Osteoblast (primary cell): Measurements from ENCODE around the gene AOAH. TPM values are rescaled to one million over a fixed set of nuclear protein-coding genes. Genes with fewer than 3 reads are reported as not detected.

ENCODE experiments used
- DNase-seq: peaks from one replicate; pipeline ENCODE4 v3.0.0; 2011; ENCODE audit warnings: low spot score, mixed read lengths; ENCODE audit not compliant: insufficient read length; ENCODE audit errors: missing footprints
- H2AFZ ChIP-seq: 2 replicates; pipeline ENCODE4 v1.6.0; 2011; ENCODE audit warnings: mild to moderate bottlenecking, low read length
- H3K27ac ChIP-seq: 2 replicates; pipeline ENCODE4 v1.5.1; 2011; ENCODE audit warnings: mild to moderate bottlenecking, low read depth, low read length, moderate library complexity
- H3K27me3 ChIP-seq: 2 replicates; pipeline ENCODE4 v1.6.0; 2012; ENCODE audit warnings: mild to moderate bottlenecking, control low read depth, inconsistent platforms, low read length, moderate library complexity; ENCODE audit not compliant: insufficient read depth
- H3K36me3 ChIP-seq: 2 replicates; pipeline ENCODE4 v1.5.1; 2011; ENCODE audit warnings: mild to moderate bottlenecking, low read length, control low read depth, moderate library complexity; ENCODE audit not compliant: insufficient read depth
- H3K4me1 ChIP-seq: 2 replicates; pipeline ENCODE4 v1.5.1; 2011; ENCODE audit warnings: mild to moderate bottlenecking, low read length, control low read depth, moderate library complexity; ENCODE audit not compliant: insufficient read depth
- H3K4me2 ChIP-seq: 2 replicates; pipeline ENCODE4 v1.6.0; 2011; ENCODE audit warnings: mild to moderate bottlenecking, low read length; ENCODE audit not compliant: insufficient read depth
- H3K4me3 ChIP-seq: fragments of 200-600 bp; sonication (generic); 3 replicates; pipeline ENCODE4 v1.5.1; 2012; ENCODE audit warnings: mild to moderate bottlenecking, low read length, inconsistent platforms; ENCODE audit not compliant: insufficient read depth
- H3K79me2 ChIP-seq: 2 replicates; pipeline ENCODE4 v1.6.0; 2012; ENCODE audit warnings: mild to moderate bottlenecking, low read length, control low read depth, inconsistent platforms; ENCODE audit not compliant: insufficient read depth
- H3K9me3 ChIP-seq: 2 replicates; pipeline ENCODE4 v1.5.1; 2011; ENCODE audit warnings: low read depth, low read length, control low read depth
- H4K20me1 ChIP-seq: 2 replicates; pipeline ENCODE4 v1.6.0; 2012; ENCODE audit warnings: mild to moderate bottlenecking, low read length, control low read depth; ENCODE audit not compliant: insufficient read depth
- total RNA-seq: library from RNA; depleted of rRNA; stranded (reverse); fragments of >200 nt; gene quantifications from 2 replicates; pipeline ENCODE4 v1.2.3, GENCODE V29; 2012
- TF ChIP-seq, protein P1 (sequence below): IDR thresholded peaks from 2 replicates; pipeline ENCODE4 v1.5.1; 2011; ENCODE audit warnings: mild to moderate bottlenecking, low read depth, low read length, moderate library complexity; ENCODE audit errors: extremely low read depth

AOAH gene
- total RNA-seq, 1 donor = under 0.01 TPM

DNA sequence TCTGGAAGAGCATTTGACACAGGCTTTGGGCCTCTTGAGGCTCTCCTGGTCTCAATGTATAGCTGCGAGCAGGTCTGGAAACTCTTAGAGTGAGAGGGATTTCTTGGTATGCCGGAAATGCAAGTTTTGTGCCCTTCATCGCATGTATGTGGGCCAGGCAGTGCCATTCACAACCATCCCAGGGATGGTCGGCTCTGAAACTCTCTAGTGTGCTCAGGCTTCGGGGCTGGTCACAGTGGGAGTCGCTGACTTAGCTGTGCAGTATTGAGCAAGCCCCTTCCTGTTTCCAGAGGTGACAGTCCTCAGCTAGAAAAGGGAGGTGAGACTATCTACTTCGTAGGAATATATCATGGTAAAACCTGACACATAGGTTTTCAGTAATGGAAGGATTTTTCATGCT lies 2.0 kb upstream of the AOAH start:
- no peaks in the 10 kb centered on the region for H3K9me3 ChIP-seq
- no peaks in the 10 kb centered on the region for H3K4me1 ChIP-seq
- no peak overlapping the region for H3K4me3 ChIP-seq
- no peaks in the 10 kb centered on the region for H3K36me3 ChIP-seq
- no peaks in the 10 kb centered on the region for H4K20me1 ChIP-seq
- no peaks in the 10 kb centered on the region for H3K27me3 ChIP-seq
- no peak overlapping the region for H2AFZ ChIP-seq
- DNase-seq = no peak
- H3K27ac ChIP-seq = no peak overlapping the region
- H3K79me2 ChIP-seq = no peaks in the 10 kb centered on the region
- TF ChIP-seq, protein P1, sequence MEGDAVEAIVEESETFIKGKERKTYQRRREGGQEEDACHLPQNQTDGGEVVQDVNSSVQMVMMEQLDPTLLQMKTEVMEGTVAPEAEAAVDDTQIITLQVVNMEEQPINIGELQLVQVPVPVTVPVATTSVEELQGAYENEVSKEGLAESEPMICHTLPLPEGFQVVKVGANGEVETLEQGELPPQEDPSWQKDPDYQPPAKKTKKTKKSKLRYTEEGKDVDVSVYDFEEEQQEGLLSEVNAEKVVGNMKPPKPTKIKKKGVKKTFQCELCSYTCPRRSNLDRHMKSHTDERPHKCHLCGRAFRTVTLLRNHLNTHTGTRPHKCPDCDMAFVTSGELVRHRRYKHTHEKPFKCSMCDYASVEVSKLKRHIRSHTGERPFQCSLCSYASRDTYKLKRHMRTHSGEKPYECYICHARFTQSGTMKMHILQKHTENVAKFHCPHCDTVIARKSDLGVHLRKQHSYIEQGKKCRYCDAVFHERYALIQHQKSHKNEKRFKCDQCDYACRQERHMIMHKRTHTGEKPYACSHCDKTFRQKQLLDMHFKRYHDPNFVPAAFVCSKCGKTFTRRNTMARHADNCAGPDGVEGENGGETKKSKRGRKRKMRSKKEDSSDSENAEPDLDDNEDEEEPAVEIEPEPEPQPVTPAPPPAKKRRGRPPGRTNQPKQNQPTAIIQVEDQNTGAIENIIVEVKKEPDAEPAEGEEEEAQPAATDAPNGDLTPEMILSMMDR = no peak
- no peak overlapping the region for H3K4me2 ChIP-seq

DNA sequence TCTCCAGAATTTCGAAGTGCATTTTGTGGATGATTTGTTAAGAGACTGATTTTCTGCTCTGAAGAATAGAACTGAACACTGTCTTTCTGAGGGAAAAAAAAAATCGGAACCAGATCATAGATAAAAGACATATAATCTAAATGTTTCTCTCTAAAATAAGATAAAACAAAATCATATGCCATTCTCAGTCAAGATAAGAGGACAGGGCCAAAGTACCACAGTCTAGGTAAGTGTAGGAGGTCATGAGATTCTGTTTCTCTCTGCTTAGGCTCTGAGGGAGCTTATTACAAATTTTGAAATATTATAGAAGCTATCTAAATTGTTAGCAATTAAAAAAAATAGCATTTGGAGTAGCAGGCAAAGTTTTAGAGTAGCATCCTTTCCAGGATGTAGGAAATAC lies 702 bp upstream of the AOAH start:
- TF ChIP-seq, protein P1 = no peak
- Histone ChIP-seq H3K4me2 (no peak overlapping the region), H3K4me3 (no peak overlapping the region), H3K27ac (no peak overlapping the region), H3K79me2 (no peaks in the 10 kb centered on the region), H3K36me3 (no peaks in the 10 kb centered on the region), H3K4me1 (no peaks in the 10 kb centered on the region), H3K27me3 (no peaks in the 10 kb centered on the region), H3K9me3 (no peaks in the 10 kb centered on the region), H2AFZ (no peak overlapping the region), H4K20me1 (no peaks in the 10 kb centered on the region)
- no peak for DNase-seq

DNA sequence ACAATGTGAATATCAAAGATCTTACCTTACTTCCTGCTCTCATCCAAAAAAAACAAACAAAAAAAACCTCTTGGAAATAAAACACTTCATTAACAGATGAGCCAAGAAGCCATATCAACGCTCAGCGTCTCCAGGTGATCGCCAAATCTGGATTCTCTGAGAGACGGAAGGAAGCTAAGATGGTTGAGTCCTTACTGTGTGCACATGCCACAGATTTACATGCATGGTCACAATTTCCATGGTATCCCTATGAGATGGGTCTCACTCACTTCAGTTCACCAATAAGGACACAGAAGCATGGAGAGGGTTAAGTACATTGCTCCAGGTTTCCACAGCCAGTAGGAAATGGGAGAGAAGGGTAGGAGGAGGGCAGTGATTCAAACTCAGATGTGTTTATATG lies 1.0 kb downstream of the AOAH start:
- no peak overlapping the region for H2AFZ ChIP-seq
- H3K4me3 ChIP-seq = no peak overlapping the region
- H3K4me2 ChIP-seq = no peak overlapping the region
- no peaks in the 10 kb centered on the region for H3K4me1 ChIP-seq
- TF ChIP-seq, protein P1 = no peak
- H3K27me3 ChIP-seq = no peaks in the 10 kb centered on the region
- DNase-seq = no peak
- no peak overlapping the region for H3K27ac ChIP-seq
- H4K20me1 ChIP-seq = no peaks in the 10 kb centered on the region
- H3K79me2 ChIP-seq = no peaks in the 10 kb centered on the region
- H3K36me3 ChIP-seq = no peaks in the 10 kb centered on the region
- no peaks in the 10 kb centered on the region for H3K9me3 ChIP-seq

DNA sequence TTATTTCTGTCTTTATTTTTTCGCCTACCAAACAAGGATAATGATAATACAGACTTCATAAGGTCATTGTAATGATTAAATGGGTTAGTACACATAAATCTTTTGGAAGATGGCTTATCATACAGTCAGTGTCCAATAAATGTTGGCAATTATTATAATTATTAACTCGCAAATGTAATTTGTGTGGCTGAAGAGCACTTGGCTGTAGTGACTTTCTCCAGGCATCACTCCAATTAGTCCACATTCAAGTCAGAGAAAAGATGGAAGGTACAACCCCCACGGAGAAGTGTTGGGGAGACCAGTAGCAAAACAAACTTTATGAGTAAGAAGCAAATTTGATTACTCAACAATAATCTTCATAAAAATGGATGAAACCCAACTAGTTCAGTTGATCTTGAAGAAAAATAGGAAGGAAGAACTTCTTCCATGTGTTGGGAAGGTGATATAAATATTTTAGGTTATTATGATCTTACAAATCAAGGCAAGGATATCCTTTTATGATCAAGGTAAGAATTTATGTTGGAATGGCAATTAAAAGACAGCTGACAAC lies 5.1 kb downstream of the AOAH start:
- Histone ChIP-seq H3K4me3 (no peak overlapping the region), H2AFZ (no peak overlapping the region), H3K4me1 (no peaks in the 10 kb centered on the region), H3K36me3 (no peaks in the 10 kb centered on the region), H3K27me3 (no peaks in the 10 kb centered on the region), H4K20me1 (no peaks in the 10 kb centered on the region), H3K4me2 (no peak overlapping the region), H3K9me3 (no peaks in the 10 kb centered on the region), H3K27ac (no peak overlapping the region), H3K79me2 (no peaks in the 10 kb centered on the region)
- DNase-seq = no peak
- TF ChIP-seq, protein P1 = no peak
